PC-3 (cell line): ENCODE results near the gene STRAP. TPM values are rescaled to one million over a fixed set of nuclear protein-coding genes. Genes with fewer than 3 reads are reported as not detected.

Experiments used
- ATAC-seq: fragments of 200-7000 bp; cut with Tn5 transposase; 2 replicates; pipeline ENCODE4 v1.9.1; 2020; ENCODE audit warnings: mild to moderate bottlenecking, moderate library complexity
- BruUV-seq: library from RNA; stranded (reverse); fragments of 400-500 nt; replicated peaks from 2 replicates; lab custom pipeline; 2021; lab: Mats Ljungman, UMichigan
- CTCF ChIA-PET: fragments of 300-600 bp; sonication (Branson Sonifier 250); formaldehyde crosslinking; loops from one replicate; lab custom pipeline; 2022; ENCODE audit warnings: antibody characterized with exemption; lab: Charles Lee
- POLR2A ChIA-PET: fragments of 300-600 bp; sonication (Branson Sonifier 250); formaldehyde crosslinking; loops from one replicate; lab custom pipeline; 2022; ENCODE audit warnings: antibody characterized with exemption; ENCODE audit not compliant: unreplicated experiment; lab: Charles Lee
- DNase-seq: peaks from one replicate; pipeline ENCODE4 v3.0.0-alpha.2; 2015
- H2AFZ ChIP-seq: fragments of 300-600 bp; sonication (generic); 2 replicates; pipeline ENCODE4 v1.6.0; 2016; ENCODE audit warnings: antibody characterized with exemption, low read length
- H3F3A ChIP-seq: fragments of 300-600 bp; sonication (generic); one replicate; pipeline ENCODE4 v1.6.0; 2017; ENCODE audit warnings: antibody characterized with exemption, low read length, control low read depth, mild to moderate bottlenecking; ENCODE audit not compliant: unreplicated experiment
- H3K27ac ChIP-seq: fragments of 300-600 bp; sonication (generic); 2 replicates; pipeline ENCODE4 v1.5.1; 2016; ENCODE audit warnings: mild to moderate bottlenecking, low read length
- H3K27me3 ChIP-seq: fragments of 300-600 bp; sonication (generic); 2 replicates; pipeline ENCODE4 v1.6.1; 2016; ENCODE audit warnings: low read length, mixed read lengths
- H3K36me3 ChIP-seq: fragments of 300-600 bp; sonication (generic); 2 replicates; pipeline ENCODE4 v1.6.1; 2016; ENCODE audit warnings: low read depth, mixed run types, low read length, mixed read lengths
- H3K4me1 ChIP-seq: fragments of 300-600 bp; sonication (generic); 2 replicates; pipeline ENCODE4 v1.5.1; 2016; ENCODE audit warnings: low read length; ENCODE audit not compliant: insufficient read depth
- H3K4me2 ChIP-seq: fragments of 300-600 bp; sonication (generic); 2 replicates; pipeline ENCODE4 v1.6.0; 2016; ENCODE audit warnings: low read length
- H3K4me3 ChIP-seq: fragments of 300-600 bp; sonication (generic); 2 replicates; pipeline ENCODE4 v1.5.1; 2016; ENCODE audit warnings: mild to moderate bottlenecking, low read length, mixed read lengths
- H3K79me2 ChIP-seq: fragments of 300-600 bp; sonication (generic); 2 replicates; pipeline ENCODE4 v1.6.1; 2017; ENCODE audit warnings: low read length, mixed read lengths
- H3K9ac ChIP-seq: fragments of 300-600 bp; sonication (generic); 2 replicates; pipeline ENCODE4 v1.6.0; 2016; ENCODE audit warnings: mild to moderate bottlenecking, low read length
- H3K9me2 ChIP-seq: fragments of 300-600 bp; sonication (generic); replicated peaks from 2 replicates; pipeline ENCODE4 v1.6.1; 2016; ENCODE audit warnings: mixed run types, low read length, mixed read lengths
- H3K9me3 ChIP-seq: fragments of 300-600 bp; sonication (generic); 2 replicates; pipeline ENCODE4 v1.6.1; 2016; ENCODE audit warnings: low read length, mixed read lengths
- H4K20me1 ChIP-seq: fragments of 300-600 bp; sonication (generic); 2 replicates; pipeline ENCODE4 v1.6.1; 2016; ENCODE audit warnings: low read length, mixed read lengths
- EZH2 ChIP-seq: fragments of 300-600 bp; sonication (generic); IDR thresholded peaks from one replicate; pipeline ENCODE4 v1.6.1; 2017; ENCODE audit warnings: antibody characterized with exemption, mild to moderate bottlenecking, low read length; ENCODE audit not compliant: unreplicated experiment
- EZH2phosphoT487 ChIP-seq: fragments of 300-600 bp; sonication (generic); IDR thresholded peaks from 2 replicates; pipeline ENCODE4 v1.6.1; 2018; ENCODE audit warnings: mild to moderate bottlenecking, antibody characterized with exemption, low read length, borderline replicate concordance
- intact Hi-C: fragments of 100-400 bp; cut with micrococcal nuclease; formaldehyde crosslinking; loops from 2 replicates; pipeline ENCODE4 v1.9.0; 2023
- total RNA-seq: library from RNA; depleted of rRNA; stranded (reverse); fragments of >200 nt; gene quantifications from 2 replicates; pipeline ENCODE4 v1.2.3, GENCODE V29; 2014
- TF ChIP-seq, protein P1 (sequence below): fragments of 300-600 bp; sonication (generic); conservative IDR thresholded peaks from 2 replicates; pipeline ENCODE4 v1.5.1; 2017; ENCODE audit warnings: antibody characterized with exemption, low read depth, mild to moderate bottlenecking, low read length

Gene STRAP
- total RNA-seq, 1 experiment from 2014 or later = 80.4 TPM

DNA sequence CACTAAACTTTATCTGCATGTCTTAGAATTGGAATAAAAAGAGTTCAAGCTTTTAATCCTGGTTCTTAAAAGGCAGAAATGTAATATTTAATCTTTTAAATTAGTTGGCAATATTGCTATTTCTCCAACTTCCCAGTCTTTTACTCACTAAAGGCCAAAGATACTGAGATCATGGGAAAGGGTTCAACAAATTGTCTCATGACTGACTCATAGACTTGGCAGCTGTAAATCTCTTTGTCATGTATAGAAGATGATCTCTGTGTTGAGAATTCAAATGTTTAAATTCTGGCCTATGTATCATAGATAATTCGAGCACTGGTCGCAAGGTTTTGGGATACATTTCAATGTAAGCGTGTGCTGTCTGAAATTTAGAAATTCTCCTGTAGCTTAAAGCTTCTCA is 40.1 kb upstream of the STRAP start:
- TF ChIP-seq, protein P1, sequence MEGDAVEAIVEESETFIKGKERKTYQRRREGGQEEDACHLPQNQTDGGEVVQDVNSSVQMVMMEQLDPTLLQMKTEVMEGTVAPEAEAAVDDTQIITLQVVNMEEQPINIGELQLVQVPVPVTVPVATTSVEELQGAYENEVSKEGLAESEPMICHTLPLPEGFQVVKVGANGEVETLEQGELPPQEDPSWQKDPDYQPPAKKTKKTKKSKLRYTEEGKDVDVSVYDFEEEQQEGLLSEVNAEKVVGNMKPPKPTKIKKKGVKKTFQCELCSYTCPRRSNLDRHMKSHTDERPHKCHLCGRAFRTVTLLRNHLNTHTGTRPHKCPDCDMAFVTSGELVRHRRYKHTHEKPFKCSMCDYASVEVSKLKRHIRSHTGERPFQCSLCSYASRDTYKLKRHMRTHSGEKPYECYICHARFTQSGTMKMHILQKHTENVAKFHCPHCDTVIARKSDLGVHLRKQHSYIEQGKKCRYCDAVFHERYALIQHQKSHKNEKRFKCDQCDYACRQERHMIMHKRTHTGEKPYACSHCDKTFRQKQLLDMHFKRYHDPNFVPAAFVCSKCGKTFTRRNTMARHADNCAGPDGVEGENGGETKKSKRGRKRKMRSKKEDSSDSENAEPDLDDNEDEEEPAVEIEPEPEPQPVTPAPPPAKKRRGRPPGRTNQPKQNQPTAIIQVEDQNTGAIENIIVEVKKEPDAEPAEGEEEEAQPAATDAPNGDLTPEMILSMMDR = no peak
- TF ChIP-seq EZH2 = no peak
- no peak for TF ChIP-seq EZH2phosphoT487
- no peak overlapping the region for H3K9ac ChIP-seq
- H3K4me2 ChIP-seq = no peak overlapping the region
- intact Hi-C loops = no loop called here
- H4K20me1 ChIP-seq = no peaks in the 10 kb centered on the region
- no peaks in the 10 kb centered on the region for H3K9me2 ChIP-seq
- no peak overlapping the region for H3K4me3 ChIP-seq
- ATAC-seq (no peak), DNase-seq (peak; percentile 56)
- no peak overlapping the region for H2AFZ ChIP-seq
- H3K27ac ChIP-seq = no peak overlapping the region
- ChIA-PET CTCF (no interaction called here), POLR2A (no interaction called here)
- H3K36me3 ChIP-seq = no peaks in the 10 kb centered on the region
- peaks cover 9% of the 10 kb centered on the region for H3K4me1 ChIP-seq
- H3K9me3 ChIP-seq = no peaks in the 10 kb centered on the region
- no peaks in the 10 kb centered on the region for H3F3A ChIP-seq
- H3K79me2 ChIP-seq = no peaks in the 10 kb centered on the region
- H3K27me3 ChIP-seq = no peaks in the 10 kb centered on the region
- BruUV-seq = no TSS peak

DNA sequence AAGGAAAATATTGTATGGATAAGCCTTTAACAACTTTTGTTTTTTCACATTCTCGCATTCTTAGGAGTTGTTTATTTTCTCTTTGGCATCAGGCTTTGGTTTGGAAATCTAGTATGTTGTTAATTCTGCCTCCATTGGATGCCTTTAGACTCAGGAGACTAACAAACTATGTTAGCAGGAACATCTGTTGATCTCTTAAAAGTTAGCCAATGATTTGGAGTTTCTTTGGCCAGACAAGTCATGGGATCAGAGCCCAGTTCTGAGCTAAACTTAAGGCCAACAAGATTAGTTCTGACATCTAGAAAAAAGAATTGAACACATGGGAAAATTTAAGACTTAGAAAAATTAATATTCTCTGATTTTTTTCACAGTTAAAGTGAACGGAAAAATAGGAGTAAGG is 35.3 kb upstream of the STRAP start:
- H3K9ac ChIP-seq = no peak overlapping the region
- H3K79me2 ChIP-seq = no peaks in the 10 kb centered on the region
- no TSS peak for BruUV-seq
- H3K9me2 ChIP-seq = no peaks in the 10 kb centered on the region
- no peaks in the 10 kb centered on the region for H3K36me3 ChIP-seq
- no peaks in the 10 kb centered on the region for H4K20me1 ChIP-seq
- H2AFZ ChIP-seq = no peak overlapping the region
- TF ChIP-seq EZH2phosphoT487 (no peak), EZH2 (no peak)
- TF ChIP-seq, protein P1 = no peak
- ChIA-PET CTCF (no interaction called here), POLR2A (no interaction called here)
- no peaks in the 10 kb centered on the region for H3K9me3 ChIP-seq
- peaks cover 9% of the 10 kb centered on the region for H3K4me1 ChIP-seq
- H3K4me3 ChIP-seq = no peak overlapping the region
- no peak overlapping the region for H3K4me2 ChIP-seq
- H3K27me3 ChIP-seq = no peaks in the 10 kb centered on the region
- no peak for DNase-seq
- intact Hi-C loops = no loop called here
- H3K27ac ChIP-seq = no peak overlapping the region
- H3F3A ChIP-seq = no peaks in the 10 kb centered on the region
- no peak for ATAC-seq

- H3K4me2 ChIP-seq = no peak overlapping the region
- no peak overlapping the region for H2AFZ ChIP-seq
- no peak overlapping the region for H3K27ac ChIP-seq
- no peaks in the 10 kb centered on the region for H3K79me2 ChIP-seq
- no TSS peak for BruUV-seq
- no peak overlapping the region for H3K9ac ChIP-seq
- TF ChIP-seq EZH2 (no peak), EZH2phosphoT487 (no peak)
- TF ChIP-seq, protein P1 = no peak
- H3K4me1 ChIP-seq = peaks cover 5% of the 10 kb centered on the region; the same call in 1 of the 2 replicates
- ChIA-PET CTCF (interaction anchor here (0.5 kb wide), 1 partner anchor 60 kb away, joined by 3 read pairs; the partner anchor contains the start of gene EPS8), POLR2A (no interaction called here)
- ATAC-seq (no peak), DNase-seq (no peak)
- no peaks in the 10 kb centered on the region for H3K36me3 ChIP-seq
- H3K9me3 ChIP-seq = no peaks in the 10 kb centered on the region
- no peaks in the 10 kb centered on the region for H3K27me3 ChIP-seq
- no peaks in the 10 kb centered on the region for H4K20me1 ChIP-seq
- H3F3A ChIP-seq = no peaks in the 10 kb centered on the region
- no peak overlapping the region for H3K4me3 ChIP-seq
- H3K9me2 ChIP-seq = no peaks in the 10 kb centered on the region
- intact Hi-C loops = no loop called here
These were observed 33.6 kb upstream of the STRAP start for GRCh38 chr12:15848606-15849005.
